NCI-H2196 treated with DMSO at 0.1 percent for 48 hours (cell line): ENCODE results near the gene MYOG.

Source experiments
- DNase-seq: peaks from one replicate; lab custom pipeline; 2025; ENCODE audit not compliant: unreplicated experiment; lab: John Stamatoyannopoulos, UW

The MYOG gene

GRCh38 chr1:203090421-203091198 lies 4.8 kb upstream of the MYOG start:
- no peak for DNase-seq

- DNase-seq, result no peak
Observed at GRCh38 chr1:203089651-203090045, 3.8 kb upstream of the MYOG start.

DNA sequence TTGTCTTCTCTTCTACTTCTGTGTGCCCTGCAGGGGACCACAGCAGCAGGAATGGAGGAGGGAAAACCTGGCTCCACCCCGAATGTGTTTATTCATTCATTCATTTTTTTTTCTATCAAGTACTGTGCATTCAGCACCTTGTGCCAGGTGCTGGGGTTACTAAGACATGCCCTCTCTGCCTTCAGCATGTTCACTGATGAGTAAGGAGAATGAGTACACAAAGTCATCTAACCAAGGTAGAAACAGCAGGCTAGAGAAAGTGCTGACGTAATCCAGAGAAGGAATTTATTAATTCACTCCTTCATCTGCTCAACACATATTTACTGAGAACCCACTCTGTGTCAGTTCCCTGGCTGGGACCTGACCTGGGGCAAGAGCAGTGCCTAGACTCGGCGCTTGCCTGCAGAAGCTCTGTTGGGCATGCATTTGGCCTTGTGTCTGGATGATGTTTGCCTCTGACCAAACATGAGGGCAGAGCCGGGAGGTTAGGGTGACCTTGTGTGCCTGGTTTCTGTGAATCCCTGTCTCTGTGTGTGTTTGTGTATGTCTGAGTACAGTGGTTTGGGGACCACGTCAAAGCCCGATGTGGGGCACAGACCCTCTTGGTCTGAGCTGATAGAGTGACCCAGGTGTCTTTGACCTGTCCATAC lies 3.3 kb upstream of the MYOG start:
- DNase-seq, result no peak

- DNase-seq, result no peak
Observed at GRCh38 chr1:203088441-203088840, 2.6 kb upstream of the MYOG start.

DNA sequence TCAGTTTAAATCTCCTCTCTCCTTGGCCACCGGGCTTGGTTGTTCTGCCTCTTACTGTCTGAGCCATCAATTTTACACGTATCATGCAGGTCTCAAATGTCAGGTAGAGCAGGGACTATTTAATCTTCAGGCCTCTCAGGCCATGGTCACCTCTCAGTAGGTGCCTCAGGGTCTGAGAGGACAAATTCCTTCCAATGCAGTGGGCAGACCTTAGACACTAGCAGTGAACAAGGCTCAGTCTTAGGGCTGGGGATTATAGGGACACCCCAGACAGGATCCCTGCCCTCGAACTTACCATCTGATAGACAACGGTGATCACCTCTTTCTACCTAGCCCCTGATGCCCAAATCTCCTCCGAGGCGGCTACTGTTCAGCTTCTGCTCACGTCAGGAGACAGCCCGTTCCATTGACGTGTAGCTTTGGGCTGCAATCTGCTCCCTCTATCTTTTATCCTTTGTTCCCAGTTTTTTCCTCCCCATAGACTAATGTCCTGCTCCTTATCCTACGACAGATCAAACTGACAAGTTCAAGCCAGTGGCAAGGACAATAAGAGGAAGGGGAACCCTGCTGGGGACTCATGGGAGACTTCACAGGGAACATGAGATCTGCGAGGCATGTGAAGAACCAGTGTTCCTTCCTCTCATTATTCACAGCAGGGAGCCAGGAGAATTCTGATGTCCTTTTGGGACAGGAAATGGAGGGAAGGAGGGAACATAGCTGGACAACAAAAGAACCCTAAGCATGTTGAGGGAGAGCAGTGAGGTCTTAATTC lies 1.4 kb upstream of the MYOG start:
- DNase-seq, result no peak

DNA sequence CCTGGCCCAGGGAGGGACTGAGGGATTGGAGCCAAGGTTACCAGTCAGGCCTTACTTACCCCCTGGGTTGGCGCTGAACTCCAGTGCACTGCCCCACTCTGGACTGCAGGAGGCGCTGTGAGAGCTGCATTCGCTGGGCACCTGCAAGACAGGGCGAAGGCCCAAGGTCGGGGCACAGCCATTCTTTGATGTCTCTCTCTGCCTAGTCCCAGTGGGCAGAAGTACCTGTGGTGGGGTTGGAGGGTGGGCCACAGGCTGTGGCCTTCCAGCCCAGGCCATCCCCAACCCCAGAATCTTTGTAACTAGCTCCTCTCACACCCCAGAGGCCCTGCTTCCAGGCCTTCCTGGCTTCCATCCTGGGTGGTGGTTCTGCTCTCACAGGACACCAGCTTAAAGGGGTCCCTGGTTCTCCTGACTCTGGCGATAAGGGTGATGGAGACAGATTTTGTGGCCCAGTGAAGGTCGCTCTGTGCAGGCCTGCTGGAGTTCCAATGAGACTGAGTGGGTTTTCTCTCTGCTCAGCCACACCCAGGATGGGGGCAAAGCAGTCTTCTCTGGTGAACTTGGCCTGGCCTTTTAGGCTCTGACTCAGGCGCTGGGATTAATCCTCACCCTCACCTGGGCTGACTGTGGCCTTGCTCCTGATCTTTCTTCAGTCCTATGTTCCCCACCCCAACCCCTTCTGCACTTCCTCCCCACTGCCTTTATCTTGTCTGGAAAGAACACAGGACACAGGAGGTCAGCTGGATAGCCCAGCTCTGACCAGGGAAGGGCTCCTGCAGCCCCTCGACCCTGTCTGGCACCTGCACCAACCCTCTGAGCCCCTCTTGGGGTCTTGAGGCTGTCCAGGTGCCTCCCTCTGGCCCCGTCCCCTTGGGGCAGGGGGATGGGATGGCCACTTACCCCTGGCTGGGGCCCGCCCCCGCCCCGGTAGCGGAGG lies 954 bp downstream of the MYOG start:
- no peak for DNase-seq

- DNase-seq, result no peak
Observed at GRCh38 chr1:203083463-203083921, 2.3 kb downstream of the MYOG start.

GRCh38 chr1:203082571-203083462 lies 3.0 kb downstream of the MYOG start:
- no peak for DNase-seq

DNA sequence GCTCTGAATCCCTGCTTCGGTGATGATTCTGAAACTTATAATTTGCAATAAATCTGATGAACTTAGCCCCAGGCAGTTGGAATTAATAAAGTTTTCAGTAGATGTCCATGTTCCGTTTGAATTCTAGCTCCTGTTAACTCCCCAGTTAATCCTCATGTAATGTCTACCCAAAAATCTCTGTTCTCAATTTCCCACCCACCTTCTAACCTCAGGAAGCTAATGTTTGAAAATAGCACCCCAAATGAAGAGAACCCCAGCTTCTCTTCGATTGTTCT lies 3.6 kb downstream of the MYOG start:
- no peak for DNase-seq

- no peak for DNase-seq
Observed at GRCh38 chr1:203081465-203082230, 4.2 kb downstream of the MYOG start.

- DNase-seq, result no peak
Observed at GRCh38 chr1:203080456-203080855, 5.4 kb downstream of the MYOG start.

- no peak for DNase-seq
Observed at GRCh38 chr1:203078478-203078877, 7.3 kb downstream of the MYOG start.

- DNase-seq, result peak; percentile 42
Observed at GRCh38 chr1:203077956-203078355, 7.9 kb downstream of the MYOG start.

DNA sequence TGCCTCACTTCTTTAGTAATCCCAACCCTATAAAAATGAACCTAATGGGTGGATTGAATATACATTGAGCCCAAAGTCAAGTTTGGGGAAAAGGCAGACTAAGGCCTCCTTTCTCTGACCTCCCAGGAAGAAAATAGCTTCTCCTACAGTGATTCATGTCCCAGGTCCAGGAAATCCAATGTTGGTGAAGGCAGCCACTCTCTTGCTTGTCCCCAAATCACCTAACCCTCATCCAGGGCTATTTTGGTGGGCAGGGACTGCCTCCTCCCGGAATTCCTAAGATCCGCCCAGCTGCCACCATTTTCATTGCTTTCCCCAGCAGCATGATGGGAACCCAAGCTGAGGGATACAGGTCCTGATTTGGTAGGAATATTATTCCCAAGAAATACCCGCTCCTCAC lies 8.4 kb downstream of the MYOG start:
- no peak for DNase-seq

- no peak for DNase-seq
Observed at GRCh38 chr1:203076031-203076511, 9.7 kb downstream of the MYOG start.

GRCh38 chr1:203075236-203076030 lies 10.4 kb downstream of the MYOG start:
- no peak for DNase-seq

GRCh38 chr1:203074610-203075009 lies 11.2 kb downstream of the MYOG start:
- no peak for DNase-seq

DNA sequence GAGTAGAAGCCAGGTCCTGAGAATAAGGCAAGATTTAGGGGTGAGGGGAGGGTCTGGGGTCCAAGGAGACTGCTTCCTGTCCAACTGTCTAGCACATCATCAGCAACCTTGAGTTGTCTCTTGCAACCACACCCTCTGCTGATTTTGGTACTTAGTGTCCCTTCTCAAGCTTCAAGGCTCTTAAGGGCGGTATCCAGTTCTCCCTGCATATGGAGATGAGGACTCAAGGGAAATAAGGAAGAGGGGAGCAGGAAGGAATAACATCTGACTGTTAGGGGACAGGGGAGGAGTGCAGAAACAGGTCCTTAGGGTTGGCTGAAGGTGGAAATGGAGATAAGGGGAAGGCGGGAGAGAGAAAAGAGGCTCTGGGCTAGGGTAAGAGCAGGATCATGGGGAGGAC lies 12.3 kb downstream of the MYOG start:
- no peak for DNase-seq
